HepG2 (cell line): ENCODE data around the gene C9orf50. TPM values are rescaled to one million over a fixed set of nuclear protein-coding genes. Genes with fewer than 3 reads are reported as not detected.

Experiments used
- AKAP8 ChIP-seq: sonication (generic); formaldehyde crosslinking; IDR thresholded peaks from 2 replicates; pipeline ENCODE4 v1.5.1; 2020; ENCODE audit warnings: mild to moderate bottlenecking, missing genetic modification reagents
- JUN ChIP-seq: sonication (generic); formaldehyde crosslinking; IDR thresholded peaks from 2 replicates; pipeline ENCODE4 v1.4.0; 2020; ENCODE audit warnings: mild to moderate bottlenecking, missing genetic modification reagents
- MBD4 ChIP-seq: IDR thresholded peaks from 2 replicates; pipeline ENCODE4 v1.6.1; 2012; ENCODE audit warnings: low read length, inconsistent platforms, borderline replicate concordance
- NONO ChIP-seq, 2 experiments: fragments of 450-650 bp in 1 of 2; sonication (generic) in 1 of 2; formaldehyde crosslinking in 1 of 2; IDR thresholded peaks in 1 of 2; conservative IDR thresholded peaks in 1 of 2; 2 replicates each; pipeline versions ENCODE4 v1.6.1 to v1.8.0; 2017 to 2022; ENCODE audit warnings: mild to moderate bottlenecking in 1 of 2, missing genetic modification reagents in 1 of 2, moderate library complexity in 1 of 2
- PLSCR1 ChIP-seq: sonication (generic); formaldehyde crosslinking; IDR thresholded peaks from 2 replicates; pipeline ENCODE4 v1.5.0; 2020; ENCODE audit warnings: missing genetic modification reagents, mild to moderate bottlenecking, borderline replicate concordance
- RERE ChIP-seq: IDR thresholded peaks from 2 replicates; pipeline ENCODE4 v1.6.1; 2016; ENCODE audit warnings: low read depth, missing genetic modification reagents, missing compliant biosample characterization
- ZBTB8A ChIP-seq: sonication (generic); formaldehyde crosslinking; IDR thresholded peaks from 2 replicates; pipeline ENCODE4 v1.4.0; 2020; ENCODE audit warnings: mild to moderate bottlenecking, low read depth, missing genetic modification reagents, borderline replicate concordance
- ZFP36L1 ChIP-seq: sonication (generic); formaldehyde crosslinking; IDR thresholded peaks from 2 replicates; pipeline ENCODE4 v1.8.0; 2022; ENCODE audit warnings: mild to moderate bottlenecking, missing genetic modification reagents, moderate library complexity
- ZNF101 ChIP-seq: sonication (generic); formaldehyde crosslinking; IDR thresholded peaks from 2 replicates; pipeline ENCODE4 v1.4.0; 2020; ENCODE audit warnings: mild to moderate bottlenecking, low read depth, missing genetic modification reagents, borderline replicate concordance
- polyA plus RNA-seq, 8 experiments: library from polyadenylated mRNA; depleted of rRNA in 3 of 8; stranded (reverse) in 7 of 8; unstranded in 1 of 8; fragments of >200 nt; fragmentation: Illumina TruSeq in 4 of 8; extraction: Trizol in 4 of 8; gene quantifications; 2 replicates each; pipeline versions ENCODE4 v1.2.1 to v1.2.3, GENCODE V29; 2011 to 2016; ENCODE audit warnings: low read depth in 4 of 8, missing spikeins in 1 of 8, mixed read lengths in 1 of 8; ENCODE audit not compliant: insufficient read depth in 1 of 8
- total RNA-seq, 5 experiments: library from RNA; depleted of rRNA; stranded (reverse); fragments of >200 nt; fragmentation: Illumina TruSeq; extraction: Trizol; gene quantifications; 2 replicates each; pipeline ENCODE4 v1.2.3, GENCODE V29; 2016; ENCODE audit warnings: low read depth in 1 of 5
- TF ChIP-seq, protein P1 (sequence below): sonication (generic); formaldehyde crosslinking; IDR thresholded peaks from 2 replicates; pipeline ENCODE4 v1.8.1; 2023; ENCODE audit warnings: missing genetic modification reagents, mild to moderate bottlenecking, borderline replicate concordance
- TF ChIP-seq, protein P2 (sequence below): sonication (generic); formaldehyde crosslinking; IDR thresholded peaks from 2 replicates; pipeline ENCODE4 v1.5.0; 2020; ENCODE audit warnings: missing genetic modification reagents
- TF ChIP-seq, protein P3 (sequence below): sonication (generic); formaldehyde crosslinking; IDR thresholded peaks from 2 replicates; pipeline ENCODE4 v1.4.0; 2020; ENCODE audit warnings: missing genetic modification reagents, mild to moderate bottlenecking, borderline replicate concordance
- TF ChIP-seq, protein P4 (sequence below): IDR thresholded peaks from 2 replicates; pipeline ENCODE4 v1.6.1; 2016; ENCODE audit warnings: control low read depth

The C9orf50 gene
- total and polyA plus RNA-seq, 2 of the 13 experiments (the other 11 are each of a cell fraction or from before 2014, with no cell fraction given) = not detected

- peak; percentile 70 for TF ChIP-seq RERE (CRISPR knock-in tag)
- TF ChIP-seq, protein P1, sequence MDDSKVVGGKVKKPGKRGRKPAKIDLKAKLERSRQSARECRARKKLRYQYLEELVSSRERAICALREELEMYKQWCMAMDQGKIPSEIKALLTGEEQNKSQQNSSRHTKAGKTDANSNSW (CRISPR knock-in tag) = 0 out of 2 replicates have a peak, but pooled peaks have one; percentile 66
- no peak for TF ChIP-seq MBD4
- no peak; the same call in 1 of the 2 replicates for TF ChIP-seq AKAP8
- peak; percentile 46; the same call in 1 of the 2 replicates for TF ChIP-seq JUN
- TF ChIP-seq, protein P2, sequence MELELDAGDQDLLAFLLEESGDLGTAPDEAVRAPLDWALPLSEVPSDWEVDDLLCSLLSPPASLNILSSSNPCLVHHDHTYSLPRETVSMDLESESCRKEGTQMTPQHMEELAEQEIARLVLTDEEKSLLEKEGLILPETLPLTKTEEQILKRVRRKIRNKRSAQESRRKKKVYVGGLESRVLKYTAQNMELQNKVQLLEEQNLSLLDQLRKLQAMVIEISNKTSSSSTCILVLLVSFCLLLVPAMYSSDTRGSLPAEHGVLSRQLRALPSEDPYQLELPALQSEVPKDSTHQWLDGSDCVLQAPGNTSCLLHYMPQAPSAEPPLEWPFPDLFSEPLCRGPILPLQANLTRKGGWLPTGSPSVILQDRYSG (CRISPR knock-in tag) = peak; percentile 64
- TF ChIP-seq, protein P3, sequence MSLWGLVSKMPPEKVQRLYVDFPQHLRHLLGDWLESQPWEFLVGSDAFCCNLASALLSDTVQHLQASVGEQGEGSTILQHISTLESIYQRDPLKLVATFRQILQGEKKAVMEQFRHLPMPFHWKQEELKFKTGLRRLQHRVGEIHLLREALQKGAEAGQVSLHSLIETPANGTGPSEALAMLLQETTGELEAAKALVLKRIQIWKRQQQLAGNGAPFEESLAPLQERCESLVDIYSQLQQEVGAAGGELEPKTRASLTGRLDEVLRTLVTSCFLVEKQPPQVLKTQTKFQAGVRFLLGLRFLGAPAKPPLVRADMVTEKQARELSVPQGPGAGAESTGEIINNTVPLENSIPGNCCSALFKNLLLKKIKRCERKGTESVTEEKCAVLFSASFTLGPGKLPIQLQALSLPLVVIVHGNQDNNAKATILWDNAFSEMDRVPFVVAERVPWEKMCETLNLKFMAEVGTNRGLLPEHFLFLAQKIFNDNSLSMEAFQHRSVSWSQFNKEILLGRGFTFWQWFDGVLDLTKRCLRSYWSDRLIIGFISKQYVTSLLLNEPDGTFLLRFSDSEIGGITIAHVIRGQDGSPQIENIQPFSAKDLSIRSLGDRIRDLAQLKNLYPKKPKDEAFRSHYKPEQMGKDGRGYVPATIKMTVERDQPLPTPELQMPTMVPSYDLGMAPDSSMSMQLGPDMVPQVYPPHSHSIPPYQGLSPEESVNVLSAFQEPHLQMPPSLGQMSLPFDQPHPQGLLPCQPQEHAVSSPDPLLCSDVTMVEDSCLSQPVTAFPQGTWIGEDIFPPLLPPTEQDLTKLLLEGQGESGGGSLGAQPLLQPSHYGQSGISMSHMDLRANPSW = peak; percentile 75; the same call in 1 of the 2 replicates
- TF ChIP-seq, protein P4, sequence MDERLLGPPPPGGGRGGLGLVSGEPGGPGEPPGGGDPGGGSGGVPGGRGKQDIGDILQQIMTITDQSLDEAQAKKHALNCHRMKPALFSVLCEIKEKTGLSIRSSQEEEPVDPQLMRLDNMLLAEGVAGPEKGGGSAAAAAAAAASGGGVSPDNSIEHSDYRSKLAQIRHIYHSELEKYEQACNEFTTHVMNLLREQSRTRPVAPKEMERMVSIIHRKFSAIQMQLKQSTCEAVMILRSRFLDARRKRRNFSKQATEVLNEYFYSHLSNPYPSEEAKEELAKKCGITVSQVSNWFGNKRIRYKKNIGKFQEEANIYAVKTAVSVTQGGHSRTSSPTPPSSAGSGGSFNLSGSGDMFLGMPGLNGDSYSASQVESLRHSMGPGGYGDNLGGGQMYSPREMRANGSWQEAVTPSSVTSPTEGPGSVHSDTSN (CRISPR knock-in tag) = no peak
- TF ChIP-seq PLSCR1 = no peak; the same call in 1 of the 2 replicates
- TF ChIP-seq ZBTB8A (CRISPR knock-in tag) = 0 out of 2 replicates have a peak, but pooled peaks have one; percentile 61
- TF ChIP-seq NONO (IDR thresholded peaks at IDR 0.05) = no peak
- TF ChIP-seq NONO (CRISPR knock-in tag; conservative IDR thresholded peaks at IDR 0.05) = peak; percentile 92
- no peak for TF ChIP-seq ZFP36L1 (CRISPR knock-in tag)
- TF ChIP-seq ZNF101 (CRISPR knock-in tag) = no peak
These were observed 23.4 kb downstream of the C9orf50 start (continued) for GRCh38 chr9:129597355-129598088.
